Measurements from ENCODE around the gene RGPD4. TPM values are rescaled to one million over a fixed set of nuclear protein-coding genes. Genes with fewer than 3 reads are reported as not detected.

RGPD4 gene
- total and polyA plus RNA-seq, 2 of the 8 experiments (the other 6 are each of a cell fraction or from before 2014, with no cell fraction given), result not detected

GRCh38 chr2:107811411-107811810 lies 15.3 kb upstream of the RGPD4 start (continued):
- TF ChIP-seq HDAC2 (IDR thresholded peaks at IDR 0.05; ENCODE audit: borderline replicate concordance in 1 of 2, low read depth in 2 of 2, low read length in 2 of 2), result no peak
